ENCODE data around the gene PKN2.

DNA sequence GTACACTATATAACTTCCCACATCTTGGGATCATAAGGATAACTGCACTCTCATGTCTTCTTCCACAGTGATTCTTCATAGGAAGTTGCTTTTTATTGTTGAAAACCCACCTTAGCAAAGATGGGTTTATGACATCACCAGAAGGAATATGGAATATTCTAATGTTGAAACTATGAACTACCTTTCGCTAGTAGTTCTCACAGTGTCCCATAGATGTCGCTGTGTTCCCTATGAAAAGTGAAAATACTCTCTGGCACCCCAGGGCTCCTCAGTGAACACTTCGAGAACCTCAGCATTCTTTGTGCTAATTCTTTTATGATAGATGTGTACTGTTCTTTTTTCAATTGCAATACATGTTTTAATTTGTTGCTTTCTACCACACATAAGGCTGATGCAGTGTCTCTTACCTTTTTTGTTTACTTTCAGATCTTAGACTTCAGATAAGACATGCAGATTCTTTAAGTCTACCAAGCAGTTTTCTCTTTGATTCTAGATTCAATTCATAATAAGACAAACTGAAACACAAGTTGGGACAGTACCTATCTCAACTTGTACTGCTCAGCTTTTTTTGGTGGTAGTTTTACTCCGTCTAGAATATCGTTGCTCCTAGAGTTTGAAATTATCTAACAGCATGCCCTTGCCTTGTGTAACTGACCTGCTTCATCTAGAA is 116.4 kb downstream of the PKN2 start:
- TF ChIP-seq SUZ12 (IDR thresholded peaks at IDR 0.05) (no peak), HDGF (IDR thresholded peaks at IDR 0.05; ENCODE audit: borderline replicate concordance) (no peak), NFRKB (IDR thresholded peaks at IDR 0.05) (no peak), L3MBTL2 (conservative IDR thresholded peaks at IDR 0.05) (no peak), ELF4 (IDR thresholded peaks at IDR 0.05) (no peak), FOXK2 (IDR thresholded peaks at IDR 0.05) (no peak), TARDBP (IDR thresholded peaks at IDR 0.05) (no peak), FOXM1 (IDR thresholded peaks at IDR 0.05; ENCODE audit: borderline replicate concordance) (no peak), ARNT (IDR thresholded peaks at IDR 0.05) (no peak)
- TF ChIP-seq, protein P1, sequence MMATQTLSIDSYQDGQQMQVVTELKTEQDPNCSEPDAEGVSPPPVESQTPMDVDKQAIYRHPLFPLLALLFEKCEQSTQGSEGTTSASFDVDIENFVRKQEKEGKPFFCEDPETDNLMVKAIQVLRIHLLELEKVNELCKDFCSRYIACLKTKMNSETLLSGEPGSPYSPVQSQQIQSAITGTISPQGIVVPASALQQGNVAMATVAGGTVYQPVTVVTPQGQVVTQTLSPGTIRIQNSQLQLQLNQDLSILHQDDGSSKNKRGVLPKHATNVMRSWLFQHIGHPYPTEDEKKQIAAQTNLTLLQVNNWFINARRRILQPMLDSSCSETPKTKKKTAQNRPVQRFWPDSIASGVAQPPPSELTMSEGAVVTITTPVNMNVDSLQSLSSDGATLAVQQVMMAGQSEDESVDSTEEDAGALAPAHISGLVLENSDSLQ (IDR thresholded peaks at IDR 0.05), result no peak
